NCI-H82 (cell line): ENCODE results near the gene PIK3CG.
"Not testable (repeated sequence)": the region's sequence is repeated elsewhere in the genome, so short reads cannot be mapped to it uniquely, and the experiment has no call there.

Experiments used
- DNase-seq: peaks from one replicate; lab custom pipeline; 2025; lab: John Stamatoyannopoulos, UW

Gene PIK3CG

GRCh38 chr7:106887421-106887820, 22.3 kb downstream of the PIK3CG start:
- no peak for DNase-seq

DNA sequence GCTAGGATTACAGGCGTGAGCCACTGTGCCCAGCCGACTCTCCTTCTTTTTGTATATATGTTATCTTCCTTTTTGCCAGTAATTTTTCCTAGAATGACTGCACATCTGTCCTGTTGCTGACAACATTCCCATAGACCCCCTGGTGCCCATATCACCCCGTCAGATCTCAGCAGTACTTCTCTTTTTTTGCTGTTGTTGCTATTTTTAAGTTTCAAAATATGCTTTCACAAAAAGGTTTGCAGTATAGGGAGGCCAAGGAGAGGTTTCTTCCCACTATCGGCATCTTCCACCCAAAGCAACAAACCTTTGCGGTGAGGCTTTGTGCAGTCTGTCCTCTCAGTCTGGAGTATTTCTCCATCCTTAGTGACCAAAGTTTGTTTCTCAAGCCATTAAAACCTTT, 23.1 kb downstream of the PIK3CG start:
- DNase-seq, result no peak

GRCh38 chr7:106890952-106891351, 25.9 kb downstream of the PIK3CG start:
- no peak for DNase-seq

DNA sequence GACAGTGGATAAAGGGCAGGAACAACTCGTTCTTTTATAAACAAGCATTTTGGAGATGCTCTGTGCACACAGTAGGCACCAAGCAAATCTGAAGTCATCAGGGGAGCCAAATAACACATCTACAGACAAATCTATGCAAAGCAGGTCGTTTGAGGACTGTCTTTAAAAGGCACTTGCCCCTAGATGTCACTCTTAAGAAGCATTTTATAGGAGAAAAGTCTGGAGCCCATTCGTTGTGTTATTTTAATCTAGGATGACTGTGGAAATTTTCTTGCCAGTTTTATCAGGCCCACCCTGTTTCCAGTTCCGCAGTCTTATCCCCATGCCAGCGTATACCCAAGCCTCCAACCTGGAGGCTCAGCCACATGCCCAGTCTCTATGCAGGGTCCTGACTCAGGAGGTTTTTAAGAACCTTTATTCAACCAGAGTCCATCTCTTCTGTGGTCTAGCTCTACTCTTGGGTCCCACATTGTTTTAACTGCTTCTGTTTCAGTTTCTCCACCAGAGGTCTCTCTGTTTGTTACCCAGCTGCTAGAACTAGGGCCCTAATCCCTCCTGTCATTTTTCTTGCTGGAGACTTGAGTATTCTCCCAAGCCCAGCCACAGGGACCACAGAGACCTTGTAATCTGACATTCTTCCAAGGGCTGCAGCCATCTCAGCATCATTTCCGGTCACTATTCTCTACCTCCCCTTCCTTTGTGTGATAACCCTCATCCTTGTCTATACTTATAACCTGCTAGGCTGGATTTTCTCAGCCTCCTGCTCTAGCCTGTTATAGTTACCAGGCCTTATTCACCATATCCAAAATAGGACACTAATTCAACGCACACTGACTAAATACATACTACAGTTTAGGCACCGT, 26.7 kb downstream of the PIK3CG start:
- DNase-seq, result peak; percentile 11

GRCh38 chr7:106893591-106893990, 28.5 kb downstream of the PIK3CG start:
- DNase-seq, result no peak

DNA sequence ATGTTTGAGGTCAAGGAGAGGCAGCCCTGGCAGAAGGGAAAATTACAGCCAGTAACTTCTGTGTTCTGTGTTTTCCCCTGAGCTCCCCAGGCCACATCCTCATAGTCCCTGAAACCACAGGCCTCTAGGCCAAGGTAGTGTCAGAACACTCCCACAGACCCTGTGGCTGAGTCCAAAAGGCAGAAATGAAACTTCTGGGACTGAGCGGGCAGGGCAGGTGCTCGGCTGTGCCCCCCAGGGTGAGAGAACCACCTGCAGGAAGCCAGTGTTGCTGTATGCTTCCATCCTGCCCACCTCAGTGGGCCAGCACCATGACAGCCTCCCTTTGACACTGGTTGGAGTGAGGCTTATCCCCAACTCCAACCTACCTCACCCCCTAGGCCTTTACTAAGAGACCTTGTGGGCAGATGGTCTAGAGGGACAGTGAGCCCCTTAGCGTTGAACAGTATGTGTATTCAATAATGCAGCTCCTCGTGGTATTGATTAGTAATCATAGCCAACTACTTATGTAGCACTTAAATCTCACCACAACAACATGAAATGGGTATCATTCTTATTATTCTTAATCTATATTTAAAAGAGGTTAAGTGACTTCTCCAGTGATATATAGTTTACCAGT, 30.3 kb downstream of the PIK3CG start:
- no peak for DNase-seq

DNA sequence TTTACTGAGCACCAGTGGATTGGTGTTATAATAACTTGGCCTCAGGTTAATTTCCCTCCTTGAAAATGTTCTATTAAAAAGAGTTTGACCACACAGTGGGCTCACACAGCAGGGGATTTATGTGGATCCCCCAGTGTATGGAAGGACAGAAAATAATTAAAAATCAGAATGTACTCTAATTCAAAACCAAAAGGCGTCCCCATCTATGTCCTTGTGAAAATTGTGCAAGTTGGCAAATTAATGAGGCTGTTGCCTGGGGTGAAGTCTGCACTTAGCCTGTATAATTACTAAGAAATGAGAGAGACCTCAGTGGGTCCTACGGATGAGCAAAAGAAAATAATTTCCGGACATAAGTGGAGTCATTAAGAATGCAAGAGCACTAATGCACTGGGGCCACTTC, 31.1 kb downstream of the PIK3CG start:
- no peak for DNase-seq

DNA sequence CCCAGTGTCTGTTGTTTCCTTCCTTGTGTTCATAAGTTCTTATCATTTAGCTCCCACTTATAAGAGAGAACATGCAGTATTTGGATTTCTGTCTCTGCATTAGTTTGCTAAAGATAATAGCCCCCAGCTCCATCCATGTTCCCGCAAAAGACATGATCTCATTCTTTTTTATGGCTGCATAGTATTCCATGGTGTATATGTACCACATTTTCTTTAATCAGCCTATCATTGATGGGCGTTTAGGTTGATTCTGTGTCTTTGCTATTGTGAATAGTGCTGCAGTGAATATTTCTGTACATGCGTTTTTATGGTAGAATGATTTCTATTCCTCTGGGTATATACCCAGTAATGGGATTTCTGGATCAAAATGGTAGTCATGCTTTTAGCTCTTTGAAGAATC, 32.5 kb downstream of the PIK3CG start:
- not testable (repeated sequence) for DNase-seq

DNA sequence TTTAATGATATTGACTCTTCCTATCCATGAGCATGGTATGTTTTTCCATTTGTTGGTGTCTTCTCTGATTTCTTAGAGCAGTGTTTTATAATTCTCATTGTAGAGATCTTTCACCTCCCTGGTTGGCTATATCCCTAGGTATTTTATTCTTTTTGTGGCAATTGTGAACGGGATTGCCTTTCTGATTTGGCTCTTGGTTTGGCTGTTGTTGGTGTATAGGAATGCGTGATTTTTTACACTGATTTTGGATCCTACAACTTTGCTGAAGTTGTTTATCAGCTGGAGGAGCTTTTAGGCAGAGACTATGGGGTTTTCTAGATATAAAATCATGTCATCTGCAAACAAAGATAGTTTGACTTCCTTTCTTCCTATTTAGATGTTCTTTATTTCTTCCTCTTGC, 33.9 kb downstream of the PIK3CG start:
- DNase-seq, result not testable (repeated sequence)

DNA sequence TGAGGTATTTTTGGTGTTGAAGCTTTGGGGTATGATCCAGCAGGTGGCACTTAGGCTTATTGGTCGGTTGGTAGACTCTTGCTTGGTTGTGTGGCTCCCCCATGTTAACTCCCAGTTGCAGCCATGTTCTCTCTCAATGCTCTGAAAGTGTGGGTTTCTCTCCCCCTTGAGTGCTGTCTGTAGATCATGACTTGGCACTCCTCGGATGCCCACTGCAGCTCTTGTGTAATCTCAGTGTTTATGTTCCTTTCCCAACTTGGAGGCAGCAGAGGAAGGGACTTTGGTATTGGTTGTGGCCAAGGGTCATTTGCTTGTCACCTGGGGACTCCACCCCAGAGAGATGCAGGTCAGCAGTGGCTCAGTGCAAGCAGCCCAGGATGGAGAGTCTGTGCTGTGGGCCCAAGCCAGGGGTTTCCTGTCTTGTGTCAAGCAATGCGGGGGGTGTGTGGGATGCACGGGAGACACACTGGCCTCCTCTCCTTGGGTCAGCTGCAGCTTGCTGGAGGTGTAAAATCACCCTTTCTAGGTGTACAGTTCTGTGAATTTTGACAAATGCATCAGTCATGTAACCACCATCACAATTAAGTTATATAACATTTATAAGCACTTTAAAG, 36.9 kb downstream of the PIK3CG start:
- no peak for DNase-seq

- DNase-seq, result no peak
These were observed 40.7 kb downstream of the PIK3CG start for GRCh38 chr7:106905734-106906133.

DNA sequence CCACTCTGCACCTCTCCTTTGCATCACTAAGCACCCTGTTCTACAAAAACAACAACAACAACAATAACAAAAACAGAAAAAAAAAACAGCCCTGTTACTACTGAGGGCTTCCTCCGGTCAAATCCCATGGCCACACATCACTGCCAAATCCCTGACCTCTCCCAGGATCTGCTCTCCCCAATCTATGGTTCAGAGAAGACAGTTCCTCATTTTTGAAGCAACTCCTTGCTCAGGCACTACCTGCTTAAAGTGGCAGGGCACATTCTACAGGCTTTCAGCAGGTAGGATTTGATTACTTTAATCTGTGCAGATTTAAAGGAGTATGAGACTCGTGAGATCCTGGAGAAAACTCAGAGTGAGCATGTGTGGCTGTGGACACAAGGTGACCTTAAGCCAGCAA, 46.9 kb downstream of the PIK3CG start:
- DNase-seq, result no peak

- DNase-seq, result no peak
These were observed 49.0 kb downstream of the PIK3CG start for GRCh38 chr7:106914018-106914607.

- DNase-seq, result no peak
These were observed 50.3 kb downstream of the PIK3CG start for GRCh38 chr7:106915407-106915806.

DNA sequence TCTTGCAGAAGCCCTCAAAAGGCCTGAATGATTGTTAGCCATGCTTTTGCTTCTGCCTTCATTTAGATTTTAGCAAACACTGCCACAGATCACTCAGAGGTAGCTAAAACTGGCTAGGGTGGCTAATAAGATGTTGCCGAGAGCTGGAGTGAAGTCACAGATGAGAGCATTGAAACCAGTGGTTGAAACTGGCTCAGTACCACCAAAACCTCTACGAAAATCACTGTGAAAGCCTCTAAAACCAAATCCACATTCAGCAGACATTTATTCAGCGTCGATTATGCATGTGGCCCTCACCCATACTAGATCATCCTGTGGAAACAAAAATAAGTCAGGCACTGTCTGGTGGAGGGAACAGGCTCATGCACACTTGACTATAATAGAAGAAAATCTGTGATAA, 50.8 kb downstream of the PIK3CG start:
- no peak for DNase-seq

DNA sequence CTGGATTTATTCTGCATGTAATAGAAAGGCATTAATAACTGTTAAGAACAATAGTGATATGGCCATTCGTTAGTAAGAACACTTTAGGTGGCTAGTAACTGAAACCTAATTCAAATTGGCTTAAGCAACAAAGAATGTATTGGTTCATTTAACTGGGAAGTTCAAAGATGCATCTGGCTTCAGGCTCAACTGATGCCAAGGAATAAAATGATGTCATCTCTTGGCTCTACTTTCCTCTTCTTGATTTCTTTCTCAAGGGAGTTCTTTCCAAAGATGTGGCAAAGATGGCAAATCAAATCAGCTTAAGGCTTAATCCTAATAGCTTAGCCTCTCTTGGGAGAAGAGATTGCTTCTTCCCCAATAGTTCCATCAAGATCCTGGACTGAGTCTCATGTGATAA, 51.6 kb downstream of the PIK3CG start:
- peak; percentile 53 for DNase-seq

DNA sequence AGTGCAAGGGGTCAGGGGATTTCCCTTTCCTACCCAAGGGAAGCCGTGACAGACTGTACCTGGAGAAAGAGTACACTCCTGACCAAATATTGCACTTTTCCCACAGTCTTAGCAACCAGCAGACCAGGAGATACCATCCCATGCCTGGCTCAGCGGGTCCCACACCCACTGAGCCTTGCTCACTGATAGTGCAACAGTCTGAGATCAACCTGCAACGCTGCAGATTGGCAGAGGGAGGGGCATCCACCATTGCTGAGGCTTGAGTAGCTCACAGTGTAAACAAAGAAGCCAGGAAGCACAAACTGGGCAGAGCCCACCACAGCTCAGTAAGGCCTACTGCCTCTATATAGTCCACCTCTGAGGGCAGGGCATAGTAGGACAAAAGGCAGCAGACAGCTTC, 53.9 kb downstream of the PIK3CG start:
- no peak for DNase-seq

GRCh38 chr7:106924468-106924867, 59.4 kb downstream of the PIK3CG start:
- not testable (repeated sequence) for DNase-seq

- no peak for DNase-seq
These were observed 61.8 kb downstream of the PIK3CG start for GRCh38 chr7:106926892-106927291.

- DNase-seq, result no peak
These were observed 62.5 kb downstream of the PIK3CG start for GRCh38 chr7:106927536-106927935.

DNA sequence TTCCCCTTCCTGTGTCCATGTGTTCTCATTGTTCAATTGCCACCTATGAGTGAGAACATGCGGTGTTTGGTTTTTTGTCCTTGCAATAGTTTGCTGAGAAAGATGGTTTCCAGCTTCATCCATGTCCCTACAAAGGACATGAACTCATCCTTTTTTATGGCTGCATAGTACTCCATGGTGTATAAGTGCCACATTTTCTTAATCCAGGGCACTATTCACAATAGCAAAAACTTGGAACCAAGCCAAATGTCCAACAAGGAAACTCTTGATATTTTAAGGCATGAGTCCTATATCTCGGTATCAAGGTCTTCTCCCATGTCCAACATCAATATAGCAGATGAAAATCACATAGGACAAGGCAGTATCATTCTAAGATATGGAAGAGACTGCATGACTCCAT, 64.5 kb downstream of the PIK3CG start:
- not testable (repeated sequence) for DNase-seq

DNA sequence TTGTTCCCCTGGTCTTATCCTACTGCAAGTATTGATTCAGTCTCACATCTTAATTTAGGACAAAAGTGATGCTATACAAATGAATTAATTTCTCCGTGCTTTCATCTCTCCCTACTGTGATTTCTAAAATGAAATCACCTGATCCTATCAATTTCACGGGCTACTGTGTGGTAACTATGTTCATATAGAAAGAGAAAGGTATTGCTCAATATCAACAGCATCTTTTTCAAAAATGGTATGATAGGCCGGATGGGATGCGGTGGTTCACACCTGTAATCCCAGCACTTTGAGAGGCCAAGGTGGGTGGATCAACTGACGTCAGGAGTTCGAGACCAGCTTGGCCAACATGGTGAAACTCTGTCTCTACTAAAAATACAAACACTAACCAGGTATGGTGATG, 71.2 kb downstream of the PIK3CG start:
- no peak for DNase-seq

DNA sequence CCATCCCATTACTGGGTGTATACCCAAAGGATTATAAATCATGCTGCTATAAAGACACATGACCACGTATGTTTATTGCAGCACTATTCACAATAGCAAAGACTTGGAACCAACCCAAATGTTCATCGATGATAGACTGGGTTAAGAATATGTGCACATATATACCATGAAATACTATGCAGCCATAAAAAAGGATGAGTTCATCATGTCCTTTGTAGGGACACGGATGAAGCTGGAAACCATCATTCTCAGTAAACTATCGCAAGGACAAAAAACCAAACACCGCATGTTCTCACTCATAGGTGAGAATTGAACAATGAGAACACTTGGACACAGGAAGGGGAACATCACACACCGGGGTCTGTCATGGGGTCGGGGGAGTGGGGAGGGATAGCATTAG, 73.0 kb downstream of the PIK3CG start:
- not testable (repeated sequence) for DNase-seq
